ENCODE results near the gene DNAJB11.
A peak's percentile ranks its signal among the peaks of the same experiment; 100 is the strongest.

The DNAJB11 gene

GRCh38 chr3:186614266-186614596 is 43.7 kb downstream of the DNAJB11 start:
- no peak overlapping the region for H3K4me3 ChIP-seq (ENCODE audit: low read depth, low read length)
- no peak for TF ChIP-seq CTCF (IDR thresholded peaks at IDR 0.05; ENCODE audit: low read depth, low read length)

GRCh38 chr3:186614597-186615483 is 44.3 kb downstream of the DNAJB11 start:
- H3K4me3 ChIP-seq (ENCODE audit: low read depth, low read length): no peak overlapping the region
- TF ChIP-seq CTCF (IDR thresholded peaks at IDR 0.05; ENCODE audit: low read depth, low read length): peak; percentile 97

GRCh38 chr3:186616299-186616617 is 45.7 kb downstream of the DNAJB11 start:
- no peak overlapping the region for H3K4me3 ChIP-seq (ENCODE audit: low read depth, low read length)
- no peak for TF ChIP-seq CTCF (IDR thresholded peaks at IDR 0.05; ENCODE audit: low read depth, low read length)

GRCh38 chr3:186617036-186617946 is 46.8 kb downstream of the DNAJB11 start:
- no peak overlapping the region for H3K4me3 ChIP-seq (ENCODE audit: low read depth, low read length)

GRCh38 chr3:186618318-186618938 is 47.9 kb downstream of the DNAJB11 start:
- no peak for TF ChIP-seq CTCF (IDR thresholded peaks at IDR 0.05; ENCODE audit: low read depth, low read length)

More at GRCh38 chr3:186617036-186617946, 46.8 kb downstream of the DNAJB11 start:
- peak; percentile 70 for TF ChIP-seq CTCF (IDR thresholded peaks at IDR 0.05; ENCODE audit: low read depth, low read length)

GRCh38 chr3:186619787-186620212 is 49.3 kb downstream of the DNAJB11 start:
- TF ChIP-seq CTCF (IDR thresholded peaks at IDR 0.05; ENCODE audit: low read depth, low read length): no peak

More at GRCh38 chr3:186618318-186618938, 47.9 kb downstream of the DNAJB11 start:
- H3K4me3 ChIP-seq (ENCODE audit: low read depth, low read length): no peak overlapping the region

More at GRCh38 chr3:186619787-186620212, 49.3 kb downstream of the DNAJB11 start:
- H3K4me3 ChIP-seq (ENCODE audit: low read depth, low read length): no peak overlapping the region

All from WI38 (cell line).